IPS DF 19.7 (cell line): ENCODE data around the gene PIM1.
"Not testable (repeated sequence)": the region's sequence is repeated elsewhere in the genome, so short reads cannot be mapped to it uniquely, and the experiment has no call there.

ENCODE experiments used
- DNase-seq: peaks from one replicate; pipeline ENCODE4 v3.0.0-alpha.2; 2013; ENCODE audit warnings: low read depth, low spot score

Gene PIM1

GRCh38 chr6:37171201-37171969 lies 1.4 kb downstream of the PIM1 start:
- no peak for DNase-seq

DNA sequence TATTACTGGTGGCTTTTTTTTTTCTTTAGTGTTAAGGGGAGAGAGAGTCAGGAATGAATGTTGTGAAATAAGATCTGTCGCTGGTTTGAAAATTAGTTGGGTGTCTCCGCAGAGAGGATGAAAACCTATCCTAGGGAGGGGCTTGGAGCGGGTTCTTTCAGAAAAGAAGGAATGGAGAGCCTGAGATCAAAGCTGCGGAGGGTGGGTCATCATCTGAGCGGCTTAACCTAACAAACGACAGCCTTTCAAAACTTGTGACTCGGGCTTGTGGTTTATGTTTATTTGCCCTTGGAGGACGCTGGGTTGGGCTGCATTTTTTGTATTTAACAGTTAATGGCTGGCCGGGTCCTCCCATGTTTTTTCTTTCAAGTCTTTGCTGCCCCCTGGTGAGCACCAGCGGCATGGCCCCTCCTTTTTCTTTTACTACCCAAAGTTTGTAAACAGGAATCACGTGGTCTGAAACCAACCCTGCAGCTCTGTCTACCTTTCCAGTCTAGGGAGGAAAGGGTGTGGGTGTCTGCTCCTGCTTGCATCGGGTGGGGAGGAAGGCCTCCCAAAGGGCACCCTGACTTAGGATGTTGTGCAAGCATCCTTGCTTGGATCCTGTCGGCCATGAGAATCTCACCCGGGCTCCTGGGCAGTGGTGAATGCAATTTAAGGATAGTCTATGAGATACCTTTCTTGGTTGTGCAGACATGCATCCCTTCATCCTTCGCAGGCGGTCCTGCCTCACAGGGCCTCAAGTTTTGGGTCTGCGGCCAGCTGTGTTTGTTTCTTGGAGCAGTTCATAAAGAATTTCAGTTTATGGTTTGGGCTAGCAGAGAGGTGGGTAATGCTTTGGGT lies 2.2 kb downstream of the PIM1 start:
- DNase-seq = peak; percentile 81

DNA sequence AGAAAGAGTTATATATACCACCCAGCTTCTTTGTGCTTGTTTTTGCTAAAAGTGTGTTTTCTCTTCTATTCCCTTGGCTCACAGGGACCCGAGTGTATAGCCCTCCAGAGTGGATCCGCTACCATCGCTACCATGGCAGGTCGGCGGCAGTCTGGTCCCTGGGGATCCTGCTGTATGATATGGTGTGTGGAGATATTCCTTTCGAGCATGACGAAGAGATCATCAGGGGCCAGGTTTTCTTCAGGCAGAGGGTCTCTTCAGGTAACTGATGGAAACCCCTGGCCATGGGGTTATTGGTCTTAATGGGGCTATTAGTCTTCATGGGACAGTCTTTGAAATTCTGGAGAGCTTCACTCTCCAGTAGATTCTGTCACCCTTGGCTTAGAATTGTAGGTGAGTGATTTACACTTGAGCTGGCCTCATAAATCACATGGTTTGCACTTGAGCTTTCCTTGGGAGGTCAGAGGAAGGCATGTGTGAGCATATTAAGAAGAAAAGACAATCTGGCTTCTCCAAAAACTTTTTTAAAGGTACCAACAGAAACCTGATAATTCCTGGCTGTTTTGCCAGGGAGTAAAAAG lies 3.0 kb downstream of the PIM1 start:
- no peak for DNase-seq

DNA sequence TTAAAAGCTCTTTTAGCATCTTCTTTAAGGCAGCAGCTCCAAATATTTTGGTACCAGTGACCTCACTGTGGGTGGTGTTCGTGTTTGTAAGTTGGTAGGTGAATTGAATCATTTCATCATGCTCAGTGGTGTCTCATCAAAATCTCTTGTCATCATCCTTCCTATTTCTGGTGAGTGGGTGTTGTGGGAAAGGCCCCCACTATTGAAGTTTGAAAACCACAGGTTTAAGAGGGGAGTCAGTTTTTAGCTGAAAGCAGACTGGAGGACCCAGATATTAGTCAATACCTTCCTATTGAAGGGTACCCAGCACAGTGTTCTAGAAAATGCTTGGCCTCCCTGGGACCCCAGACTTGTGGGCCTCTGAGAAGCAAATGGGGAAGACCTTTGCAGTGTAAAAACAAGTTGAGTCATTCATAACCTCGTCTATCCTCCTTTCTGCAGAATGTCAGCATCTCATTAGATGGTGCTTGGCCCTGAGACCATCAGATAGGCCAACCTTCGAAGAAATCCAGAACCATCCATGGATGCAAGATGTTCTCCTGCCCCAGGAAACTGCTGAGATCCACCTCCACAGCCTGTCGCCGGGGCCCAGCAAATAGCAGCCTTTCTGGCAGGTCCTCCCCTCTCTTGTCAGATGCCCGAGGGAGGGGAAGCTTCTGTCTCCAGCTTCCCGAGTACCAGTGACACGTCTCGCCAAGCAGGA lies 3.7 kb downstream of the PIM1 start:
- no peak for DNase-seq

GRCh38 chr6:37174196-37174514 lies 4.2 kb downstream of the PIM1 start:
- no peak for DNase-seq

- DNase-seq = no peak
Observed at GRCh38 chr6:37174515-37175331, 4.8 kb downstream of the PIM1 start.

- no peak for DNase-seq
Observed at GRCh38 chr6:37175332-37176267, 5.6 kb downstream of the PIM1 start.

DNA sequence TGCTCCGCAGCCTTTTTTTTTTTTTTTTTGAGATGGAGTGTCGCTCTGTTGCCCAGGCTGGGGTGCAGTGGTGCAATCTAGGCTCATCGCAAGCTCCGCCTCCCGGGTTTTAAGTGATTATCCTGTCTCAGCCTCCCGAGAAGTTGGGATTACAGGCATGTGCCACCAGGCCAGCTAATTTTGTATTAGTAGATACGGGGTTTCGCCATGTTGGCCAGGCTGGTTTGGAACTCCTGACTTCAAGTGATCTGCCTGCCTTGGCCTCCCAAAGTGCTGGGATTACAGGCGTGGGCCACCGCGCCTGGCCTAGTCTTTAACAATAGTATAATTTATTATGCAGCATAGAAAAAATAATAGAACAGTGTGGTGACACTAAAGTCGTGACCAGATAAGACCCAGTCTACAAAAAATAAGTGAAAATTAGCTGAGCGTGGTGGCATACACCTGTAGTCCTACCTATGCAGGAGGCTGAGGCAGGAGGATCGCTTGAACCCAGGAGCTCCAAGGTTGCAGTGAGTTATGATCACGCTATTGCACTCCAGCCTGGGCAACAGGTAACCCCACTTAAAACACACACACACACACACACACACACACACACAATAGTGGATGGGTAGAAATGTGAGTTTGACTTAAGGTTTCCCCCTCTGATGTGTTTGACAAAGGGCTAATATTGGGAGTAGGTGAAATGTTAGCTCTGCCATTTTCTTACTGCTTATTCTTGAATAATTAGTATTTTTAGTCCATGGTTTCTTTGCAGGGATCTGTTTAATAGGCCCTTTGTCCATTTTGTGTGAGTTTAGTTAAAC lies 6.5 kb downstream of the PIM1 start:
- DNase-seq = no peak

- no peak for DNase-seq
Observed at GRCh38 chr6:37177077-37177934, 7.4 kb downstream of the PIM1 start.

DNA sequence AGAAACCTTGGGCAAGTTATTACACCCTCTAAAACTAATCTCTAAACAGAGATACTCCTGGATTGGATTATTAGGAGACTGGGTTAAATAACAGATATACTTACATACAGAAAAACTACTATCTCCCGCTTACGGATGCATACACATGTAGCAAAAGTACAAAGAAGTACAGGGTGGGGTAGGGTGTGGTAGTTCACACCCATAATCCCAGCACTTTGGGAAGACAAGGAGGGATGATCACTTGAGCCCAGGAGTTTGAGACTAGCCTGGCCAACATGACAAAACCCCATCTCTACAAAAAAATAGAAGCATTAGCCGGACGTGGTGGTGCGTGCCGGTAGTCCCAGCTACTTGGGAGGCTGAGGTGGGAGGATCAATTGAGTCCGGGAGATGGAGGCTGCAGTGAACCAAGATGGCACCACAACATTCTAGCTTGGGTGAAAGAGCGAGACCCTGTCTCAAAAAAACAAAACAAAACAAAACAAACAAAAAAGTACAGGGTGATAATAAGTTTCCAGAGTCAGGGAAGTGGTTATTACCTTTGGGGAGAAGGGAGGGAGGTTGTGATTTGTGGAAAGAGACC lies 8.1 kb downstream of the PIM1 start:
- no peak for DNase-seq

GRCh38 chr6:37180075-37180474 lies 10.1 kb downstream of the PIM1 start:
- DNase-seq = no peak

- not testable (repeated sequence) for DNase-seq
Observed at GRCh38 chr6:37180610-37181009, 10.7 kb downstream of the PIM1 start.

DNA sequence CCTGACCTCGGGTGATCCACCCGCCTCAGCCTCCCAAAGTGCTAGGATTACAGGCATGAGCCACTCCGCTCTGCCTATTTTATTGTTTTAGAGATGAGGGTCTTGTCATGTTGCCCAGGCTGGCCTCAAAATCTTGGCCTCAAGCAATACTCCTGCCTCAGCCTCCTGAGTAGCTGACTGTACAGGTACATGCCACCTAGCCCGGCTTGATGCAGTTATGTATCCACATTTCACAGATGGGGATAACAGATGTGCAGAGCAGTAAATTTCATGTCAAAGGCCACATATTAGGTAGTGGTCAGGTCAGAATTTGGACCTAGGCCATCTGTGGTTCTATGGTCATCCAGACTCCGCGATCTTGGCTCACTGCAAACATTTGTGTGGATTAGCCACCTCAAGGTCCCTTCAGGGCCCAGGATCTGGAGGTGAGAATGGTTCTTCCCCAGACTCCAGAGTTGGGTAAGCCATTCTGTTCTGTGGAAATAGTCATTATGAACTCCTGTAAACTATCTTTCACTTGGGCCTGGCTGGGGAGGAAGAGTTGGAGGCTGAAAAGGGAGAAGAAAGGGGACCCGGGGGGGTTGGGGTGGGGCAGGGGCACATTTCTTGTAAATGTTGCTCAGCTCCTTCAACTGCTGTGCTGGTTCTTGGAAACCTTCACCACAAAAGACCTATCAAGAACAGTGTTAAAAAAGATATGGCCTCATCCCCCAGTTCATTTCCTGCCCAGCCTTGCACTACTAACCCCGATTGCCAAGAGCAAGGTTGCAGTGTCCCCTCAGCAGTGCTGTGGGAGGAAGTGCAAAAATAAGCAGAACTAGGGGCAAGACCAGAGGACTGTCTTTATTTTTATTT lies 13.0 kb downstream of the PIM1 start:
- no peak for DNase-seq

DNA sequence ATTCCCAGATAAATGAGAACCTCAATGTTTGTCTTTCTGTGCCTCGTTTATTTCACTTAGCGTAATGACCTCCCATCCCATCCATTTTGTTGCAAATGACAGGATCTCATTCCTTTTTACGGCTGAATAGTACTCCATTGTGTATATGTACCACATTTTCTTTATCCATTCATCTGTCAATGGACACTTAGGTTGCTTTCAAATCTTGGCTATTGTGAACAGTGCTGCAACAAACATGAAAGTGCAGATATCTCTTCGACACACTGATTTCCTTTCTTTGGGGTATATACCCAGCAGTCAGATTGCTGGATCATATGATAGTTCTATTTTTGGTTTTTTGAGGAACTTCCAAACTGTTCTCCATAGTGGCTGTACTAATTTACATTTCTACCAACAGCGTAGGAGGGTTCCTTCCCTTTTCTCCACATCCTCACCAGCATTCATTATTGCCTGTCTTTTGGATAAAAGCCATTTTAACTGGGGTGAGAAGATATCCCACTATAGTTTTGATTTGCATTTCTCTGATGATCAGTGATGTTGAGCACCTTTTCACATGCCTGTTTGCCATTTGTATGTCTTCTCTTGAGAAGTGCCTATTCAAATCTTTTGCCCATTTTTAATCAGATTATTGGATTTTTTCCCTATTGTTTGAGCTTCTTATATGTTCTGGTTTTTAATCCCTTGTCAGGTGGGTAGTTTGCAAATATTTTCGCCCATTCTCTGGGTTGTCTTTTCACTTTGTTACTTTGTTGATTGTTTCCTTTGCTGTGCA lies 16.2 kb downstream of the PIM1 start:
- not testable (repeated sequence) for DNase-seq

GRCh38 chr6:37187321-37188022 lies 17.5 kb downstream of the PIM1 start:
- DNase-seq = no peak
